ENCODE data around the gene JSRP1.

The JSRP1 gene

DNA sequence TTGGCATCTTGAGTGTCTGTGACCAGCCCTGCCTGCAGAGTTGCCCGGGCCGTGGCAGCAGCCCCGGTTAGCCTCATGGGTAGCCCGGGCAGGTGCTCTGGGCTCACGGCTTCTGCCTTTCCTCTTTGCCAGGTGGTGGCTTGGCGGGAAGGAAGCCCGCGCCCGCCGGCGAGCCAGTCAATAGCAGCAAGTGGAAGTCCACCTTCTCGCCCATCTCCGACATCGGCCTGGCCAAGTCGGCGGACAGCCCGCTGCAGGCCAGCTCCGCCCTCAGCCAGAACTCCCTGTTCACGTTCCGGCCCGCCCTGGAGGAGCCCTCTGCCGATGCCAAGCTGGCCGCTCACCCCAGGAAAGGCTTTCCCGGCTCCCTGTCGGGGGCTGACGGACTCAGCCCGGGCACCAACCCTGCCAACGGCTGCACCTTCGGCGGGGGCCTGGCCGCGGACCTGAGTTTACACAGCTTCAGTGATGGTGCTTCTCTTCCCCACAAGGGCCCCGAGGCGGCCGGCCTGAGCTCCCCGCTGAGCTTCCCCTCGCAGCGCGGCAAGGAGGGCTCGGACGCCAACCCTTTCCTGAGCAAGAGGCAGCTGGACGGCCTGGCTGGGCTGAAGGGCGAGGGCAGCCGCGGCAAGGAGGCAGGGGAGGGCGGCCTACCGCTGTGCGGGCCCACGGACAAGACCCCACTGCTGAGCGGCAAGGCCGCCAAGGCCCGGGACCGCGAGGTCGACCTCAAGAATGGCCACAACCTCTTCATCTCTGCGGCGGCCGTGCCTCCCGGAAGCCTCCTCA is 30.0 kb downstream of the JSRP1 start:
- Histone ChIP-seq H3K27me3 (ENCODE audit: low read depth, low read length) (no peaks in the 10 kb centered on the region), H3K4me3 (ENCODE audit: low read depth in 1 of 2, low read length in 2 of 2) (no peak overlapping the region), H3K4me1 (ENCODE audit: control insufficient read depth in 1 of 2, insufficient read depth in 2 of 2, low read length in 2 of 2) (no peaks in the 10 kb centered on the region), H3K27ac (ENCODE audit: low read length) (no peak overlapping the region), H3K36me3 (ENCODE audit: control insufficient read depth in 1 of 2, insufficient read depth in 2 of 2, low read length in 2 of 2) (peaks cover 18 to 79% of the 10 kb centered on the region in 2 donors), H3K9me3 (ENCODE audit: control insufficient read depth in 1 of 2, low read length in 2 of 2) (no peaks in the 10 kb centered on the region)

- Histone ChIP-seq H3K9me3 (ENCODE audit: control insufficient read depth in 1 of 2, low read length in 2 of 2) (no peaks in the 10 kb centered on the region), H3K36me3 (ENCODE audit: control insufficient read depth in 1 of 2, insufficient read depth in 2 of 2, low read length in 2 of 2) (peaks cover 18 to 74% of the 10 kb centered on the region in 2 donors), H3K4me1 (ENCODE audit: control insufficient read depth in 1 of 2, insufficient read depth in 2 of 2, low read length in 2 of 2) (no peaks in the 10 kb centered on the region), H3K27ac (ENCODE audit: low read length) (no peak overlapping the region), H3K27me3 (ENCODE audit: low read depth, low read length) (no peaks in the 10 kb centered on the region), H3K4me3 (ENCODE audit: low read depth in 1 of 2, low read length in 2 of 2) (no peak overlapping the region)
These were observed 30.7 kb downstream of the JSRP1 start for GRCh38 chr19:2225415-2226050.

- no peak overlapping the region for H3K27ac ChIP-seq (ENCODE audit: low read length)
- no peaks in the 10 kb centered on the region for H3K9me3 ChIP-seq (ENCODE audit: control insufficient read depth in 1 of 2, low read length in 2 of 2)
- H3K27me3 ChIP-seq (ENCODE audit: low read depth, low read length): no peaks in the 10 kb centered on the region
- H3K36me3 ChIP-seq (ENCODE audit: control insufficient read depth in 1 of 2, insufficient read depth in 2 of 2, low read length in 2 of 2): peaks cover 18 to 74% of the 10 kb centered on the region in 2 donors
- H3K4me3 ChIP-seq (ENCODE audit: low read depth in 1 of 2, low read length in 2 of 2): no peak overlapping the region
- no peaks in the 10 kb centered on the region for H3K4me1 ChIP-seq (ENCODE audit: control insufficient read depth in 1 of 2, insufficient read depth in 2 of 2, low read length in 2 of 2)
These were observed 31.4 kb downstream of the JSRP1 start for GRCh38 chr19:2224754-2225349.

DNA sequence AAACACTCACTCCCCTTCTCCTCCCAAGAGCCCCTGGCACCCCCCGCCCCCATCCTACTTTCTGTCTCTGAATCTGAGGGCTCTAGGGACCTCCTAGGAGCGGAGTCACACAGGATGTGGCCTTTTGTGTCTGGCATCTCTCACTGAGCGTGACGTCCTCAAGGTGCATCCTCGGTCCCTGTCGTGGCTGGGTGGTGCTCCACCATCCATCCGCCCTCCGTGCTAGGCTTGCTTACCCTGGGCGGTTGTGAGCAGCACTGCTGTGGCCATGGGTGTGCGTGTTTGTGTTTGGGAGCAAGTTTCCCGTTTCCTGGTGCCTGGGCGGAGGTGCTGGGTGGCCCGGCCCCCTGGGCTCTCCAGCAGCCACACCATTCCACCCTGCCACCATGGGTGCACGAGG is 32.3 kb downstream of the JSRP1 start:
- Histone ChIP-seq H3K9me3 (ENCODE audit: control insufficient read depth in 1 of 2, low read length in 2 of 2) (no peaks in the 10 kb centered on the region), H3K4me3 (ENCODE audit: low read depth in 1 of 2, low read length in 2 of 2) (no peak overlapping the region), H3K27me3 (ENCODE audit: low read depth, low read length) (no peaks in the 10 kb centered on the region), H3K36me3 (ENCODE audit: control insufficient read depth in 1 of 2, insufficient read depth in 2 of 2, low read length in 2 of 2) (peaks cover 15 to 74% of the 10 kb centered on the region in 2 donors), H3K4me1 (ENCODE audit: control insufficient read depth in 1 of 2, insufficient read depth in 2 of 2, low read length in 2 of 2) (no peaks in the 10 kb centered on the region), H3K27ac (ENCODE audit: low read length) (no peak overlapping the region)

DNA sequence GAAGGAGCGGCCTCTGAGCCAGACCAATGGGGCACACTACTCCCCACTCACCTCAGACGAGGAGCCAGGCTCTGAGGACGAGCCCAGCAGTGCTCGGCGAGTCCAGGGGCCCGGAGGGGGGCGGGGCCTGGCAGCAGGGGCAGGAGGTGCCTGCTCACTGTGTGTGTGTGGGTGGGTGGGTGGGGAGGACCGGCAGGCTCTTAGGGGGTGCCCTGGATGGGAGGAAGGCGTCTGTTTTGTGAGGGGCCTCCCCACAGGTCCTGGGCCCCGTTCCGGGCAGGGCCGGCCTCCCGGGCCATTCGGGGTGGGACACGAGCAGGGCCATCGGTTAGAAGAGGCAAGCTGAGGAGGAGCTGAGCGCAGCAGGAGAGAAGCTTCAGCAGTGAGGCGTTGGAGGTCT is 32.8 kb downstream of the JSRP1 start:
- H3K9me3 ChIP-seq (ENCODE audit: control insufficient read depth in 1 of 2, low read length in 2 of 2): no peaks in the 10 kb centered on the region
- H3K4me3 ChIP-seq (ENCODE audit: low read depth in 1 of 2, low read length in 2 of 2): no peak overlapping the region
- no peaks in the 10 kb centered on the region for H3K27me3 ChIP-seq (ENCODE audit: low read depth, low read length)
- H3K4me1 ChIP-seq (ENCODE audit: control insufficient read depth in 1 of 2, insufficient read depth in 2 of 2, low read length in 2 of 2): no peaks in the 10 kb centered on the region
- no peak overlapping the region for H3K27ac ChIP-seq (ENCODE audit: low read length)
- H3K36me3 ChIP-seq (ENCODE audit: control insufficient read depth in 1 of 2, insufficient read depth in 2 of 2, low read length in 2 of 2): peaks cover 14 to 69% of the 10 kb centered on the region in 2 donors

GRCh38 chr19:2221918-2222317 is 34.3 kb downstream of the JSRP1 start:
- Histone ChIP-seq H3K27me3 (ENCODE audit: low read depth, low read length) (no peaks in the 10 kb centered on the region), H3K27ac (ENCODE audit: low read length) (no peak overlapping the region), H3K4me1 (ENCODE audit: control insufficient read depth in 1 of 2, insufficient read depth in 2 of 2, low read length in 2 of 2) (no peaks in the 10 kb centered on the region), H3K4me3 (ENCODE audit: low read depth in 1 of 2, low read length in 2 of 2) (no peak overlapping the region), H3K36me3 (ENCODE audit: control insufficient read depth in 1 of 2, insufficient read depth in 2 of 2, low read length in 2 of 2) (peaks cover 18 to 68% of the 10 kb centered on the region in 2 donors), H3K9me3 (ENCODE audit: control insufficient read depth in 1 of 2, low read length in 2 of 2) (no peaks in the 10 kb centered on the region)

DNA sequence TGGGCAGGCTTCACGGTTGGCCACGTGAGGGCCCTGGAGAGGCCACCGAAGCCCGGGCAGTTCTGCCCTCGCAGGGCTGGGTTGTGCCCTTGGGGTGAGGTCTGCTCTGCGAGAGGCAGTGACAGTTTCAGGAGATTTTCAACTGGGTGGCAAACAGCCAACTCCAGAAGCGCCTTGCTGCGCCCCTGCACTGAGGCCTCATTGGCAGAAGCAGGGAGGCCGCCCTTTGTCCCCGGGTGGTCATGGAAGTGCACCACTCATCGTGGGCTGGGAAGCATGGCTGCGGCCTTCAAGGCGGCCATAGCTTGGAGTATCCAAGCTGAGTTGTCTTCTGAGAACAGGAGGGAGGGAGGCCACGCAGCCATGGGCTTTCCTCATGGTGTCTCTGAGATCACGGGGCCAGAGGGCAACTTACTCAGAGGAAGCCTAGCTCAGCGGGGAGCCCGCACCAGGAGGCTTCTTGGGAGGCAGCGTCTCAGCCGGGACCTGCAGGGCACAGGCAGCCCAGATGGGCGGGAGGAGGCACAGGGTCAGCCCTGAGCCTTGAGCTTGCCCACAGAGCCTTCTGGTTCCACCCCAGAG is 34.9 kb downstream of the JSRP1 start:
- Histone ChIP-seq H3K36me3 (ENCODE audit: control insufficient read depth in 1 of 2, insufficient read depth in 2 of 2, low read length in 2 of 2) (peaks cover 18 to 68% of the 10 kb centered on the region in 2 donors), H3K4me3 (ENCODE audit: low read depth in 1 of 2, low read length in 2 of 2) (no peak overlapping the region), H3K27ac (ENCODE audit: low read length) (no peak overlapping the region), H3K9me3 (ENCODE audit: control insufficient read depth in 1 of 2, low read length in 2 of 2) (no peaks in the 10 kb centered on the region), H3K27me3 (ENCODE audit: low read depth, low read length) (no peaks in the 10 kb centered on the region), H3K4me1 (ENCODE audit: control insufficient read depth in 1 of 2, insufficient read depth in 2 of 2, low read length in 2 of 2) (no peaks in the 10 kb centered on the region)

- Histone ChIP-seq H3K36me3 (ENCODE audit: control insufficient read depth in 1 of 2, insufficient read depth in 2 of 2, low read length in 2 of 2) (peaks cover 17 to 69% of the 10 kb centered on the region in 2 donors), H3K4me1 (ENCODE audit: control insufficient read depth in 1 of 2, insufficient read depth in 2 of 2, low read length in 2 of 2) (no peaks in the 10 kb centered on the region), H3K9me3 (ENCODE audit: control insufficient read depth in 1 of 2, low read length in 2 of 2) (no peaks in the 10 kb centered on the region), H3K27me3 (ENCODE audit: low read depth, low read length) (no peaks in the 10 kb centered on the region), H3K4me3 (ENCODE audit: low read depth in 1 of 2, low read length in 2 of 2) (no peak overlapping the region), H3K27ac (ENCODE audit: low read length) (no peak overlapping the region)
These were observed 36.5 kb downstream of the JSRP1 start for GRCh38 chr19:2219726-2220125.

- H3K4me3 ChIP-seq (ENCODE audit: low read depth in 1 of 2, low read length in 2 of 2): no peak overlapping the region
- no peaks in the 10 kb centered on the region for H3K27me3 ChIP-seq (ENCODE audit: low read depth, low read length)
- no peak overlapping the region for H3K27ac ChIP-seq (ENCODE audit: low read length)
- H3K36me3 ChIP-seq (ENCODE audit: control insufficient read depth in 1 of 2, insufficient read depth in 2 of 2, low read length in 2 of 2): peaks cover 14 to 79% of the 10 kb centered on the region in 2 donors
- H3K9me3 ChIP-seq (ENCODE audit: control insufficient read depth in 1 of 2, low read length in 2 of 2): no peaks in the 10 kb centered on the region
- no peaks in the 10 kb centered on the region for H3K4me1 ChIP-seq (ENCODE audit: control insufficient read depth in 1 of 2, insufficient read depth in 2 of 2, low read length in 2 of 2)
These were observed 38.6 kb downstream of the JSRP1 start for GRCh38 chr19:2217591-2217990.

DNA sequence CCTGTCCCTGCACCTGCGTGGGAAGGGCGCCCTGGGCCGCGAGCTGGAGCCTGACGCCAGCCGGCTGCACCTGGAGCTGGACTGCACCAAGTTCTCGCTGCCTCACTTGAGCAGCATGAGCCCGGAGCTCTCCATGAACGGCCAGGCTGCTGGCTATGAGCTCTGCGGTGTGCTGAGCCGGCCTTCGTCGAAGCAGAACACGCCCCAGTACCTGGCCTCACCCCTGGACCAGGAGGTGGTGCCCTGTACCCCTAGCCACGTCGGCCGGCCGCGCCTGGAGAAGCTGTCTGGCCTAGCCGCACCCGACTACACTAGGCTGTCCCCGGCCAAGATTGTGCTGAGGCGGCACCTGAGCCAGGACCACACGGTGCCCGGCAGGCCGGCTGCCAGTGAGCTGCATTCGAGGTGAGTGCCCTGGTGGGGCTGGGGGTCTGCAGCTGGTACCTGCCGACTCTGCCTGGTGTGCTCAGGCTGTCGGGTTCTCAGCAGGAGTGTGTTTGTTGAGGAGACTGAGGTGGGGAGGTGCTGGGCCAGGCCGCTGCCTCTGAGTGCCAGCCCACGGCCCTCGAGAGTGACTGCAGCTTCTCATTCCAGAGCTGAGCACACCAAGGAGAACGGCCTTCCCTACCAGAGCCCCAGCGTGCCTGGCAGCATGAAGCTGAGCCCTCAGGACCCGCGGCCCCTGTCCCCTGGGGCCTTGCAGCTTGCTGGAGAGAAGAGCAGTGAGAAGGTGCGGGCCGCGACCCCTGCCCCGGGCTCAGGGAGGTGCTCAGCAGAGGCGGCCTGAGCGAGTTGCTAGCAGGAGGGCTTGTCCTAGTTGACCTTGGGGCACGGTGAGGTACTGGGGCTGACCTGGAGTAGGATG is 39.6 kb downstream of the JSRP1 start:
- H3K27me3 ChIP-seq (ENCODE audit: low read depth, low read length): no peaks in the 10 kb centered on the region
- H3K9me3 ChIP-seq (ENCODE audit: control insufficient read depth in 1 of 2, low read length in 2 of 2): no peaks in the 10 kb centered on the region
- H3K27ac ChIP-seq (ENCODE audit: low read length): no peak overlapping the region
- H3K36me3 ChIP-seq (ENCODE audit: control insufficient read depth in 1 of 2, insufficient read depth in 2 of 2, low read length in 2 of 2): peaks cover 22 to 82% of the 10 kb centered on the region in 2 donors
- no peak overlapping the region for H3K4me3 ChIP-seq (ENCODE audit: low read depth in 1 of 2, low read length in 2 of 2)
- H3K4me1 ChIP-seq (ENCODE audit: control insufficient read depth in 1 of 2, insufficient read depth in 2 of 2, low read length in 2 of 2): no peaks in the 10 kb centered on the region
